Stimulated activated naive CD8-positive, alpha-beta T cell treated with anti-CD3 and anti-CD28 coated beads, Interleukin-15, Interleukin-2, amounts not matched to agents 100 ng/mL and 50 ng/mL, for 24 hours (primary cell): ENCODE measurements around the gene BMP7.

Source experiments
- H3K27ac Mint-ChIP-seq: one replicate; pipeline ENCODE4 v1.8.0; 2021; ENCODE audit warnings: mild to moderate bottlenecking, mixed read lengths
- H3K27me3 Mint-ChIP-seq: one replicate; pipeline ENCODE4 v1.8.0; 2021; ENCODE audit warnings: mixed read lengths
- H3K36me3 Mint-ChIP-seq: one replicate; pipeline ENCODE4 v1.8.0; 2021; ENCODE audit warnings: low read depth, mixed read lengths
- H3K4me1 Mint-ChIP-seq: one replicate; pipeline ENCODE4 v1.8.0; 2021; ENCODE audit warnings: low read depth, mixed read lengths
- H3K4me3 Mint-ChIP-seq: one replicate; pipeline ENCODE4 v1.8.0; 2021; ENCODE audit warnings: mild to moderate bottlenecking, mixed read lengths
- H3K9me3 Mint-ChIP-seq: one replicate; pipeline ENCODE4 v1.8.0; 2021; ENCODE audit warnings: mixed read lengths

Gene BMP7

GRCh38 chr20:57266291-57267157 lies at the start of gene BMP7:
Gene BMP7 (minus strand): TSS chr20:57266641. CDS start chr20:57266122, 519 bp downstream.
- Mint-ChIP-seq H3K4me1 (peaks cover 12% of the 10 kb centered on the region), H3K36me3 (no peaks in the 10 kb centered on the region), H3K27ac (no peak within 1 kb of the TSS), H3K9me3 (no peaks in the 10 kb centered on the region), H3K27me3 (peaks cover 62% of the 10 kb centered on the region), H3K4me3 (no peak within 1 kb of the TSS)

DNA sequence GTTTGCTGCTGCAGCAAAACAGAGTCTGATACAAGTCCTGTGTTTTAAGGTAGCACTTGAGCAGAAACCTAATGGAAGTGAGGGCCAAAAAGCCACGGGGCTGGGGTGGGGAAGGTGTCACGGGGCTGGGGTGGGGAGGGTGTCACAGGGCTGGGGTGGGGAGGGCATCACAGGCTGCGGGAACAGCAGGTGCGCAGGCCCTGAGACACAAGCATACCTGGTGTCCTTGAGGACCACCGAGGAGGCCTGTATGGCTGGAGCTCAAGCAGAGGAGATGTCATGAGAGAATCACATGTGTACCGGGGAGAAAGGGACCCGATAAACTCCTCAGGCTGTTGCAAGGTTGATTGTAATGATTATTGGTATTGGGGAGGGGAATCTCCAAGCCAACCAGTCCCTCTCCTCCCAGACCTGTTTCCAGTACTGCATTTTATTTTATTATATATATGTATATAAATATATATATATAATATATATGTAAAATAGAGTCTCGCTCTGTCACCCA lies 49.6 kb upstream of the BMP7 start:
- Mint-ChIP-seq H3K27me3 (peaks cover 11% of the 10 kb centered on the region), H3K27ac (no peak overlapping the region), H3K36me3 (no peaks in the 10 kb centered on the region), H3K9me3 (no peaks in the 10 kb centered on the region), H3K4me3 (no peak overlapping the region), H3K4me1 (no peaks in the 10 kb centered on the region)

DNA sequence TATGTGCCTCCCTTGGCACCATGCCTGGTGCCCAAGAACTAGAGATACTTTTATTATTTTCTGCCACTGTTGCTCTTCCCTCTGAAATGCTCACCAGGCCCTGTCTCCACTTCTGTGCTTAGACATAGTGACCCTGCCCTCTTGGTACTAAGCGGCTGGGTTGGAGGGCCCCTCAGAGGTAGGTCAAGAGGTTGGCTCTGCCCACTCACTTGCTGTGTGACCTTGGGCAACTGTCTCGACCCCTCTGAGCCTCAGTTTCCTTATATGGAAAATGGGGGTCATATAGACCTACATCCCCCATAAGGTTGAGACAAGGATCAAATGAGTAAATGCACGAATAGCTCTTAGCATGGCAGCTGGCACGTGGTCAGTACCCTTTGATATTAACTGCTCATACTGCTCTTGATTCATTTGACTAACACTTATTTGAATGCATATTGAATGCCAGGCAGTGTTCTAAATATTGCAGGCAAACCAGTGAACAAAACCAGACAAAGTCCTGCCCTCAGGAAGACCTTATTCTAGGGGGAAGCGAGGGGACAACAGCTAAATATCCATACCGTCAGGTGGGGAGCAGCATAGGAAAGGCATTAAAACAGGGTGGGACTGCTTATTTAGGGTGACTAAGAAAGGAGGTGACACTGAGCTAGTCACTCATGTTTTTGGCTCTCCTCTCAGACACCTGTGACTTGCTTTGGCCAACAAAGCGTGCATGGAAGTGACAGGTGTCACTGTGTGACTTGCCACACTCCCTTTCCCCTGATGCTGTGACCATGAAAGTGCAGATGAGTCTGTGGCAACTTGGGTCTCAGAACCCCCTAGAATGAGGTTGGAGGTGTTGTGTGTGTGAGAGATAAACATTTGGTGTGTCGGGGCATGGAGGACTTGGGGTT lies 48.9 kb upstream of the BMP7 start:
- Mint-ChIP-seq H3K4me3 (no peak overlapping the region), H3K27ac (no peak overlapping the region), H3K4me1 (no peaks in the 10 kb centered on the region), H3K36me3 (no peaks in the 10 kb centered on the region), H3K9me3 (no peaks in the 10 kb centered on the region), H3K27me3 (peaks cover 8% of the 10 kb centered on the region)

GRCh38 chr20:57313951-57314350 lies 47.5 kb upstream of the BMP7 start:
- Mint-ChIP-seq H3K36me3 (no peaks in the 10 kb centered on the region), H3K4me1 (no peaks in the 10 kb centered on the region)

GRCh38 chr20:57313230-57313629 lies 46.8 kb upstream of the BMP7 start:
- Mint-ChIP-seq H3K4me3 (no peak overlapping the region), H3K9me3 (no peaks in the 10 kb centered on the region), H3K36me3 (no peaks in the 10 kb centered on the region), H3K27me3 (peaks cover 6% of the 10 kb centered on the region), H3K27ac (no peak overlapping the region), H3K4me1 (no peaks in the 10 kb centered on the region)

More at GRCh38 chr20:57313951-57314350, 47.5 kb upstream of the BMP7 start:
- Mint-ChIP-seq H3K27ac (no peak overlapping the region), H3K9me3 (no peaks in the 10 kb centered on the region), H3K4me3 (no peak overlapping the region), H3K27me3 (peaks cover 5% of the 10 kb centered on the region)

GRCh38 chr20:57312138-57312537 lies 45.7 kb upstream of the BMP7 start:
- Mint-ChIP-seq H3K9me3 (no peaks in the 10 kb centered on the region), H3K27ac (no peak overlapping the region), H3K4me3 (no peak overlapping the region), H3K27me3 (peaks cover 12% of the 10 kb centered on the region), H3K4me1 (no peaks in the 10 kb centered on the region), H3K36me3 (no peaks in the 10 kb centered on the region)

DNA sequence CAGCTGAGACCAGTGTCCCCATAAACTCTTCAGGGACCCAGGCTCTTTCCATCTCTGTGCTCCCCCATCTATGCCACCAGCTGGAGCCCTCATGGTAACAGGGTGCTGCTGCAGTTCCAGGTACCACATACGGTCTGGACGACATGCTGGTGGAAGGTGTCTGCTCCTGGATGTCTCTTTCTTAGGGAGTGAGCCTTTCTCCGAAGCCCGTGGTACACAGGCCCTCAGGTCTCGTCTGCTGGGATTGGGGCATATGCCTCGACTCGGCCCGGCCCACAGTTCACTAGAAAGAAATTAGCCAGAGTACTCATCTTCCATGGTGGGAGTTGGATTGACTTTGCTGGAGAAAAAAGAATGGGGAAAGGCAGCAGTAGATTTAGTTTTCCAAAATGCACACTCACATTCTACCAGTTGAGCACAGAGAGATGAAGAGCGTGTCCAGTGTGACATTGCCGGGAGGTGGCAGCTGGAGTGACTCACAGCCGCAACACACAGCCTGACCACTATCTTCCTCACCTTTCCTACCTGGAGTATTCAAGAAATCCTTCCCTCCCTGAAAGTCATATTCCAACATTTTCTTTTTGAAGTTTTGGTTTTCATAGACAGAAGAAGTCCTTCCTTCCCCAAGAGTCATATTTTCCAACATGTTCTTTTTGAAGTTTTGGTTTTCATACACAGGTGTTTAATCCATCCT lies 44.5 kb upstream of the BMP7 start:
- Mint-ChIP-seq H3K4me1 (no peaks in the 10 kb centered on the region), H3K27me3 (peaks cover 13% of the 10 kb centered on the region)

DNA sequence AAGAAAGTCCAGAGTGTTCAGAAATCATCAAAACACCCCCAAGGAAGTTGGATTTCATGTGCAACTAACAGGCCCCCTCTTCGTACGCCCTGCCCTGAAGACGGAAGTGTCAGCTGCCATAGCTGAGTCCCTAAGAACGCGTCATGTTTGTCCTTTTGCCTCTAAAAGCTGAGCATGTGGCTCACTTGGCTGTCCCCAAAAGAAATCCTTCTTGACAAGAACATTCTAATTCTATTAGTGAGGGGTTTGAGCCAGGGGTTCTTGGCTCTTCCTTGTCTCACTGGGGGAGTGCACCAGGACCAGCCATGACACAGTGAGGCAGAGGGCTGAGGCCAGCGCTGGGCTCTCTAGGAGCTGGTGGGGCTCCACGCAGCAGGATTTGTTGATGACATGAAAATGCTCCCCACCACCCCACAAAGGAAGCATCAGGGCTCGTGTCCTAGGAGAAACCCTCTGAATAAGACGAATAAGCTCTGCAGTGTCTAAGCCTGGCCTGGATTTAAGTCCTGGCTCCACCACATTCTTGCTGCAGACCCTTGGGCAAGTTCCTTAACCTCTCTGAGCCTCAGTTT lies 43.2 kb upstream of the BMP7 start:
- no peaks in the 10 kb centered on the region for H3K9me3 Mint-ChIP-seq
- no peaks in the 10 kb centered on the region for H3K4me1 Mint-ChIP-seq
- no peaks in the 10 kb centered on the region for H3K36me3 Mint-ChIP-seq
- no peak overlapping the region for H3K4me3 Mint-ChIP-seq
- no peak overlapping the region for H3K27ac Mint-ChIP-seq
- H3K27me3 Mint-ChIP-seq: peaks cover 13% of the 10 kb centered on the region

More for the DNA sequence above, 44.5 kb upstream of the BMP7 start:
- Mint-ChIP-seq H3K27ac (no peak overlapping the region), H3K36me3 (no peaks in the 10 kb centered on the region), H3K4me3 (no peak overlapping the region), H3K9me3 (no peaks in the 10 kb centered on the region)

DNA sequence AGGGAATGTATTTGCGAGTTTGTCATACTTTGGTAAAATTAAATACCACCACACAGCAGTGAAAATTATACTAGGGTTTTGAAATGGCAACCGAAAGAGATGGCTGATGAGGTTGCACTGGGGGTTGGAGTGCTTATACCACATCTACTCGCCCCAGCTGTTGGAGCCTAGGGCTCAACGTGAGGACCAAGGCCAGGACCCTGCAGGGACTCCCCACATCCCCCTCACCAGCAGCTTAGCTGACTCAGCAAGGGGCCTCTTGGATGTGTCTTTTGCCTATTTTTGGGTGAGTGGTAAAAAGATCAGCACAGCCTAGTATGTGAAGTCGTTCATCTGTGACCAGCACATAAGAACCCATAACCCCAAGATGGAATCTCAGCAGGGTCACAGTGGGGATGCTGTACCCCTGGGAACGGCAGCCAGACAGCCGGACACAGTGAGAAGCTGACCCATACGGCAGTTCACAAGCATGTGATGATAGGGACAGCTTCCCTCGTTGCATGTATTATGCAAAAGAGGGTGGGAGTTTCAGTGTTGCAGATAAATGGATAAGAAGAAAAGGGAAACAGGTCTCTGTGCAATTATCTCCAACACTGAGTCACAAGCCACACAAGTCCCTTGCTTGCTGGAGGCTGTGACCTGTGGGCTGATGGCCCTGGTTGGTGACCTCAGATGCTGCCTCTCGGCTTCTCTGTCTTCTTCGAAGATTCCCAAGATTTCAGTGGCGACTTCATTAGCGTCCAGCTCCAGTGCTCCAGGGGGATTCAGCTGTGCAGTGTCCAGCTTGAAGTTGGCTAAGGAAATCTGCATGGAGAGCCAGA lies 42.2 kb upstream of the BMP7 start:
- Mint-ChIP-seq H3K27ac (no peak overlapping the region), H3K27me3 (peaks cover 13% of the 10 kb centered on the region), H3K4me1 (no peaks in the 10 kb centered on the region), H3K4me3 (no peak overlapping the region), H3K9me3 (no peaks in the 10 kb centered on the region), H3K36me3 (no peaks in the 10 kb centered on the region)

- Mint-ChIP-seq H3K27me3 (peaks cover 13% of the 10 kb centered on the region), H3K9me3 (no peaks in the 10 kb centered on the region), H3K27ac (no peak overlapping the region), H3K4me1 (no peaks in the 10 kb centered on the region), H3K4me3 (no peak overlapping the region), H3K36me3 (no peaks in the 10 kb centered on the region)
Measured at GRCh38 chr20:57306747-57307146, 40.3 kb upstream of the BMP7 start.

GRCh38 chr20:57301026-57301425 lies 34.6 kb upstream of the BMP7 start:
- Mint-ChIP-seq H3K36me3 (no peaks in the 10 kb centered on the region), H3K27me3 (no peaks in the 10 kb centered on the region), H3K4me1 (no peaks in the 10 kb centered on the region), H3K27ac (no peak overlapping the region), H3K4me3 (no peak overlapping the region), H3K9me3 (no peaks in the 10 kb centered on the region)

- Mint-ChIP-seq H3K4me1 (no peaks in the 10 kb centered on the region), H3K36me3 (no peaks in the 10 kb centered on the region), H3K4me3 (no peak overlapping the region), H3K9me3 (no peaks in the 10 kb centered on the region), H3K27me3 (no peaks in the 10 kb centered on the region), H3K27ac (no peak overlapping the region)
Measured at GRCh38 chr20:57298457-57298856, 32.0 kb upstream of the BMP7 start.

DNA sequence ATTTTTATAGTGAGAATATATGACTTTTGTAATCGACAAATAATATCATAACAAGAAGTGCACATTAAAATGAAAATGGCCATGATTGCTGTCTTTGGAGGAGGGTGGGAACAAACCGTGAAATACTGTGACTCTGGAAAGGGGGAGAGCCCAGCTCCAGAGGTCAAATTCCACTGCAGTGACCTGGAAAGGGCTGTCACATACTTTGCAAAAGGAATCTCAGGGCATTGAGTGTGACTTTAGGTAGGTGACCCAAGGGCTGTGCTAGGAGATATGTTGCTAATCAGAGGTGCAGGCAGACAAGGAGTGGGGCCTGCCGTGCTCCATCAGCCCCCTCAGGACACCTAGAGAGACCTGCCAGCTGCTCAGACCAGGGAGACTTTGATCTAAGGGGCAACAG lies 28.1 kb upstream of the BMP7 start:
- no peaks in the 10 kb centered on the region for H3K36me3 Mint-ChIP-seq
- H3K4me3 Mint-ChIP-seq: no peak overlapping the region
- peaks cover 19% of the 10 kb centered on the region for H3K27me3 Mint-ChIP-seq
- no peaks in the 10 kb centered on the region for H3K4me1 Mint-ChIP-seq
- no peaks in the 10 kb centered on the region for H3K9me3 Mint-ChIP-seq
- H3K27ac Mint-ChIP-seq: no peak overlapping the region

GRCh38 chr20:57293995-57294394 lies 27.6 kb upstream of the BMP7 start:
- no peaks in the 10 kb centered on the region for H3K36me3 Mint-ChIP-seq

More at GRCh38 chr20:57293995-57294394, 27.6 kb upstream of the BMP7 start:
- no peak overlapping the region for H3K4me3 Mint-ChIP-seq
- no peaks in the 10 kb centered on the region for H3K9me3 Mint-ChIP-seq
- no peaks in the 10 kb centered on the region for H3K4me1 Mint-ChIP-seq
- H3K27me3 Mint-ChIP-seq: peaks cover 20% of the 10 kb centered on the region
- no peak overlapping the region for H3K27ac Mint-ChIP-seq
